ENCODE data around the gene PPFIA1. TPM values are rescaled to one million over a fixed set of nuclear protein-coding genes. Genes with fewer than 3 reads are reported as not detected.
"Not testable (repeated sequence)": the region's sequence is repeated elsewhere in the genome, so short reads cannot be mapped to it uniquely, and the experiment has no call there.

The PPFIA1 gene
- total RNA-seq, 1 donor from 2014 or later: 49.6 TPM

GRCh38 chr11:70358753-70359152, 88.3 kb downstream of the PPFIA1 start:
- DNase-seq (ENCODE audit: low spot score): no peak

- DNase-seq (ENCODE audit: low spot score): no peak
Measured at GRCh38 chr11:70359451-70360205, 89.1 kb downstream of the PPFIA1 start.

- DNase-seq (ENCODE audit: low spot score): no peak
Measured at GRCh38 chr11:70360211-70360610, 89.7 kb downstream of the PPFIA1 start.

- peak; percentile 91 for DNase-seq (ENCODE audit: low spot score)
Measured at GRCh38 chr11:70364178-70364577, 93.7 kb downstream of the PPFIA1 start.

- DNase-seq (ENCODE audit: low spot score): no peak
Measured at GRCh38 chr11:70364745-70365543, 94.5 kb downstream of the PPFIA1 start.

GRCh38 chr11:70365544-70365927, 95.0 kb downstream of the PPFIA1 start:
- no peak for DNase-seq (ENCODE audit: low spot score)

GRCh38 chr11:70367071-70367470, 96.6 kb downstream of the PPFIA1 start:
- no peak for DNase-seq (ENCODE audit: low spot score)

- DNase-seq (ENCODE audit: low spot score): no peak
Measured at GRCh38 chr11:70368961-70369360, 98.5 kb downstream of the PPFIA1 start.

GRCh38 chr11:70371241-70371640, 100.8 kb downstream of the PPFIA1 start:
- DNase-seq (ENCODE audit: low spot score): no peak

GRCh38 chr11:70372076-70372475, 101.6 kb downstream of the PPFIA1 start:
- DNase-seq (ENCODE audit: low spot score): no peak

- no peak for DNase-seq (ENCODE audit: low spot score)
Measured at GRCh38 chr11:70376621-70377020, 106.1 kb downstream of the PPFIA1 start.

- DNase-seq (ENCODE audit: low spot score): no peak
Measured at GRCh38 chr11:70377645-70378044, 107.2 kb downstream of the PPFIA1 start.

- no peak for DNase-seq (ENCODE audit: low spot score)
Measured at GRCh38 chr11:70378506-70379134, 108.1 kb downstream of the PPFIA1 start.

GRCh38 chr11:70381350-70381749, 110.9 kb downstream of the PPFIA1 start:
- no peak for DNase-seq (ENCODE audit: low spot score)

- no peak for DNase-seq (ENCODE audit: low spot score)
Measured at GRCh38 chr11:70381872-70382861, 111.7 kb downstream of the PPFIA1 start.

GRCh38 chr11:70383664-70384565, 113.4 kb downstream of the PPFIA1 start:
- DNase-seq (ENCODE audit: low spot score): no peak

GRCh38 chr11:70384566-70385152, 114.2 kb downstream of the PPFIA1 start:
- DNase-seq (ENCODE audit: low spot score): no peak

- no peak for DNase-seq (ENCODE audit: low spot score)
Measured at GRCh38 chr11:70387564-70387963, 117.1 kb downstream of the PPFIA1 start.

- no peak for DNase-seq (ENCODE audit: low spot score)
Measured at GRCh38 chr11:70389201-70389600, 118.7 kb downstream of the PPFIA1 start.

- not testable (repeated sequence) for DNase-seq (ENCODE audit: low spot score)
Measured at GRCh38 chr11:70390882-70391281, 120.4 kb downstream of the PPFIA1 start.

Data from umbilical cord (tissue), 2 donors.